Endothelial cell of umbilical vein (primary cell): ENCODE measurements around the gene MAML2.

Experiments
- EZH2 ChIP-seq: IDR thresholded peaks from 2 replicates; pipeline ENCODE4 v1.6.1; 2012; ENCODE audit warnings: borderline replicate concordance, low read depth, mild to moderate bottlenecking, moderate library complexity, low read length, inconsistent platforms; ENCODE audit not compliant: severe bottlenecking
- GATA2 ChIP-seq: IDR thresholded peaks from 2 replicates; pipeline ENCODE4 v1.7.0; 2011; ENCODE audit warnings: low read depth, mild to moderate bottlenecking, moderate library complexity, mixed read lengths, low read length; ENCODE audit not compliant: insufficient read length, insufficient read depth
- POLR2A ChIP-seq: IDR thresholded peaks from 2 replicates; pipeline ENCODE4 v1.6.1; 2012; ENCODE audit warnings: low read depth, mild to moderate bottlenecking, control low read depth, low read length
- TF ChIP-seq, protein P1 (sequence below), 2 donors: IDR thresholded peaks; 1 replicate in 1 of 2; 2 replicates in 1 of 2; pipeline ENCODE4 v1.5.1; 2011; ENCODE audit warnings: low read length in 2 of 2, mild to moderate bottlenecking in 2 of 2, moderate library complexity in 2 of 2, control low read depth in 1 of 2, inconsistent platforms in 1 of 2, low read depth in 1 of 2; ENCODE audit not compliant: insufficient read depth in 1 of 2; ENCODE audit errors: extremely low read depth in 1 of 2

DNA sequence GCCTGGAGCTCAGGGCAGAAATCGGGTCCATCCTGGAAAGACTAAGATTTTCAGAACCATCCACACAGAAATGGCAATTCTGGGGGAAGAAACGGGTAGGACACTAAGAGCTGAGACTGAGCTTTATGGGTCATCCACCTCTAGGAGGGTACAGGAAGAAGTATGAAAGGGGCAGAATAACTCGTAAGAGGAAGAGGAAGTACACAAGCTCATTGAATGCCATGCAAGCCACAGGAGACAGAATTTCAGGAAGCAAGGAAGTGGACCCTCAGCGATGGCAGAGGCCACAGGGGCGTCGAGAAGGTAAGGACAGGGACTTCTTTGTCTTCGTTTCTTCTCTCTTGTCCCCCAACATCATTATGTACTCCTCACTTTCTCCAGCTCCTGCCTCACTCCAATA lies 169.6 kb downstream of the MAML2 start:
- TF ChIP-seq, protein P1, sequence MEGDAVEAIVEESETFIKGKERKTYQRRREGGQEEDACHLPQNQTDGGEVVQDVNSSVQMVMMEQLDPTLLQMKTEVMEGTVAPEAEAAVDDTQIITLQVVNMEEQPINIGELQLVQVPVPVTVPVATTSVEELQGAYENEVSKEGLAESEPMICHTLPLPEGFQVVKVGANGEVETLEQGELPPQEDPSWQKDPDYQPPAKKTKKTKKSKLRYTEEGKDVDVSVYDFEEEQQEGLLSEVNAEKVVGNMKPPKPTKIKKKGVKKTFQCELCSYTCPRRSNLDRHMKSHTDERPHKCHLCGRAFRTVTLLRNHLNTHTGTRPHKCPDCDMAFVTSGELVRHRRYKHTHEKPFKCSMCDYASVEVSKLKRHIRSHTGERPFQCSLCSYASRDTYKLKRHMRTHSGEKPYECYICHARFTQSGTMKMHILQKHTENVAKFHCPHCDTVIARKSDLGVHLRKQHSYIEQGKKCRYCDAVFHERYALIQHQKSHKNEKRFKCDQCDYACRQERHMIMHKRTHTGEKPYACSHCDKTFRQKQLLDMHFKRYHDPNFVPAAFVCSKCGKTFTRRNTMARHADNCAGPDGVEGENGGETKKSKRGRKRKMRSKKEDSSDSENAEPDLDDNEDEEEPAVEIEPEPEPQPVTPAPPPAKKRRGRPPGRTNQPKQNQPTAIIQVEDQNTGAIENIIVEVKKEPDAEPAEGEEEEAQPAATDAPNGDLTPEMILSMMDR (IDR thresholded peaks at IDR 0.05; ENCODE audit: extremely low read depth in 1 of 2, insufficient read depth in 1 of 2, low read depth in 1 of 2, low read length in 2 of 2), result no peak
- no peak for TF ChIP-seq POLR2A
- no peak for TF ChIP-seq EZH2
- TF ChIP-seq GATA2, result no peak
